Measurements from ENCODE around the gene ARIH2.
"Not testable (repeated sequence)": the region's sequence is repeated elsewhere in the genome, so short reads cannot be mapped to it uniquely, and the experiment has no call there.

ARIH2 gene

GRCh38 chr3:49004352-49005302 is 86.0 kb downstream of the ARIH2 start:
- no peak for DNase-seq

- DNase-seq = no peak
Measured at GRCh38 chr3:49005303-49005680, 86.7 kb downstream of the ARIH2 start.

GRCh38 chr3:49005998-49006397 is 87.4 kb downstream of the ARIH2 start:
- DNase-seq = no peak

GRCh38 chr3:49006408-49007067 is 87.9 kb downstream of the ARIH2 start:
- DNase-seq = no peak

- peak; percentile 95 for DNase-seq
Measured at GRCh38 chr3:49007068-49007770, 88.6 kb downstream of the ARIH2 start, which contains the start of gene WDR6. Gene WDR6 (plus strand): TSS chr3:49007391. CDS start chr3:49007432, 41 bp downstream.

GRCh38 chr3:49007771-49008528 is 89.3 kb downstream of the ARIH2 start:
- DNase-seq = peak; percentile 82

- not testable (repeated sequence) for DNase-seq
Measured at GRCh38 chr3:49008627-49009026, 90.0 kb downstream of the ARIH2 start.

GRCh38 chr3:49009396-49009795 is 90.8 kb downstream of the ARIH2 start:
- DNase-seq = no peak

GRCh38 chr3:49012441-49013017 is 93.9 kb downstream of the ARIH2 start:
- DNase-seq = no peak

GRCh38 chr3:49013113-49013737 is 94.6 kb downstream of the ARIH2 start:
- no peak for DNase-seq

- DNase-seq = no peak
Measured at GRCh38 chr3:49013738-49014660, 95.4 kb downstream of the ARIH2 start.

GRCh38 chr3:49015072-49015471 is 96.4 kb downstream of the ARIH2 start:
- no peak for DNase-seq

GRCh38 chr3:49015765-49016164 is 97.1 kb downstream of the ARIH2 start:
- DNase-seq = no peak

GRCh38 chr3:49016414-49017228 is 98.0 kb downstream of the ARIH2 start:
- no peak for DNase-seq

- no peak for DNase-seq
Measured at GRCh38 chr3:49017229-49017970, 98.8 kb downstream of the ARIH2 start.

- DNase-seq = peak; percentile 43
Measured at GRCh38 chr3:49017971-49018706, 99.5 kb downstream of the ARIH2 start, which contains the start of gene DALRD3. Gene DALRD3 (minus strand): TSS chr3:49018580. CDS start chr3:49018564, 16 bp downstream.

GRCh38 chr3:49018707-49019006 is 100.0 kb downstream of the ARIH2 start:
- no peak for DNase-seq

GRCh38 chr3:49019941-49020329 is 101.3 kb downstream of the ARIH2 start:
- no peak for DNase-seq
